Adrenal gland (tissue), 12 donors: ENCODE data around the gene STARD8. TPM values are rescaled to one million over a fixed set of nuclear protein-coding genes. Genes with fewer than 3 reads are reported as not detected.
"Not testable (repeated sequence)": the region's sequence is repeated elsewhere in the genome, so short reads cannot be mapped to it uniquely, and the experiment has no call there.

Experiments used
- DNase-seq, 7 donors: peaks; one replicate each; pipeline ENCODE4 v3.0.0-alpha.2; 2019 to 2020
- H3K27ac ChIP-seq, 5 donors: fragments of 200-600 bp; sonication (generic) in 4 of 5; 1 replicate in 3 of 5; 2 replicates in 2 of 5; pipeline versions ENCODE4 v1.5.1 to v1.8.0; 2016 to 2020; ENCODE audit warnings: mild to moderate bottlenecking in 1 of 5
- H3K27me3 ChIP-seq: fragments of 200-600 bp; 2 replicates; pipeline ENCODE4 v1.8.0; 2021
- H3K36me3 ChIP-seq, 2 donors: fragments of 200-600 bp; replicated peaks in 1 of 2; 1 replicate in 1 of 2; 2 replicates in 1 of 2; pipeline versions ENCODE4 v1.5.1 to v1.8.0; 2018 to 2022
- H3K4me1 ChIP-seq, 2 donors: fragments of 200-600 bp; replicated peaks in 1 of 2; 1 replicate in 1 of 2; 2 replicates in 1 of 2; pipeline versions ENCODE4 v1.5.1 to v1.8.0; 2018 to 2021
- H3K4me3 ChIP-seq, 4 donors: fragments of 200-600 bp; sonication (generic) in 3 of 4; one replicate each; pipeline ENCODE4 v1.5.1; 2016 to 2018
- H3K9me3 ChIP-seq, 3 donors: fragments of 200-600 bp; sonication (generic) in 1 of 3; replicated peaks in 1 of 3; 1 replicate in 2 of 3; 2 replicates in 1 of 3; pipeline versions ENCODE4 v1.5.1 to v1.8.0; 2016 to 2021
- CTCF ChIP-seq, 6 experiments: fragments of 450-650 bp in 4 of 6; fragments of 200-600 bp in 2 of 6; sonication (generic) in 1 of 6; IDR thresholded peaks; 1 replicate in 5 of 6; 2 replicates in 1 of 6; pipeline versions ENCODE4 v1.5.1 to v1.8.0; 2016 to 2021; ENCODE audit warnings: antibody characterized with exemption in 6 of 6, mild to moderate bottlenecking in 2 of 6, moderate library complexity in 1 of 6
- POLR2A ChIP-seq, 2 donors: fragments of 450-650 bp; IDR thresholded peaks; one replicate each; pipeline ENCODE4 v1.6.1; 2017; ENCODE audit warnings: antibody characterized with exemption in 2 of 2, mild to moderate bottlenecking in 2 of 2, moderate library complexity in 1 of 2
- WGBS, 4 donors: extraction: QIAGEN DNeasy Blood & Tissue Kit in 2 of 4; methylation state at CpG; one replicate each; pipeline versions ENCODE4 v1.1.5 to v1.1.7; 2013 to 2017; 5-methylcytosine and 5-hydroxymethylcytosine counted together
- intact Hi-C, 2 donors: fragments of 100-400 bp; cut with DNase I; formaldehyde crosslinking; loops; one replicate each; pipeline versions ENCODE4 v1.14.1 to v1.15.0; 2022 to 2023
- polyA plus RNA-seq, 3 donors: library from polyadenylated mRNA; stranded (reverse); fragments of 200-250 nt in 2 of 3; fragments of 350-450 nt in 1 of 3; fragmentation: Illumina TruSeq in 1 of 3; extraction: RNeasy Lipid Tissue Mini Kit (QIAGEN cat#74804) in 1 of 3; gene quantifications; one replicate each; pipeline ENCODE4 v1.2.3, GENCODE V29; 2013 to 2014
- total RNA-seq, 9 donors: library from RNA; depleted of rRNA in 4 of 9; stranded (reverse); fragments of >200 nt in 4 of 9; fragments of 120-200 nt in 1 of 9; fragmentation: NEBNext Ultra II Directional in 1 of 9; extraction: Animal tissue kit (Norgen Biotek cat#: 25700) in 1 of 9; gene quantifications; one replicate each; pipeline versions ENCODE4 v1.1.0 to v1.2.4, GENCODE V29; 2013 to 2023
- donor health status: healthy with polysubstance abuse.
- donor health status: Bipolar disorder and iron deficiency.
- donor health status: DM: yes; HTN: yes; CAD: no.
- donor health status: DM: no; HTN: no; CAD: no.
- donor health status: DM: no; HTN: no; CAD: no.
- donor health status: DM: yes; HTN: yes; CAD: no.

Gene STARD8
- total and polyA plus RNA-seq, 12 donors, result 2.8 to 19.6 (median 10.1) TPM

DNA sequence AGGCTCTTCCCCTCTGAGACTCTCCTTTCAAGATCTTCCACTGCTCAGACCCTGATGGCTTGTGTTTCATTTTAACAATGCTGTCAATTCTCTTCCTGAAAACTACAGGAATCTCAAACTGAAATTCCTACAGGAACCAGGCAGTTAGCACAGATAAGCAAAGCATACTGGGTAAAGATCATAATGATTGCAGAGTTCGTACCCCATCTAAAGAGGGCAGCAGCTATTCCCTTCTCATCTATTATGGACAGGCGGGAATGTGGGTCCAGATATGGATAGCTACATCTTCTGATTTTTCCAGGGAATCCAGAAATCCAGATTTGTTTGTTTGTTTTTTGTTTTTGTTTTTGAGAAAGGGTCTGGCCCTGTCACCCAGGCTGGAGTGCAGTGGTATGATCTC is 83.8 kb downstream of the STARD8 start:
- Histone ChIP-seq H3K36me3 (no peaks in the 10 kb centered on the region), H3K4me1 (no peaks in the 10 kb centered on the region), H3K27me3 (peaks cover 11% of the 10 kb centered on the region), H3K9me3 (no peaks in the 10 kb centered on the region), H3K4me3 (no peak overlapping the region), H3K27ac (no peak overlapping the region)
- DNase-seq, result no peak
- no peak for TF ChIP-seq CTCF (IDR thresholded peaks at IDR 0.05)
- no peak for TF ChIP-seq POLR2A (IDR thresholded peaks at IDR 0.05)
- intact Hi-C loops, result no loop called here
- WGBS, 4 donors, result 52 to 55% (median 53%) methylated on average over 2 of the region's 2 CpGs

DNA sequence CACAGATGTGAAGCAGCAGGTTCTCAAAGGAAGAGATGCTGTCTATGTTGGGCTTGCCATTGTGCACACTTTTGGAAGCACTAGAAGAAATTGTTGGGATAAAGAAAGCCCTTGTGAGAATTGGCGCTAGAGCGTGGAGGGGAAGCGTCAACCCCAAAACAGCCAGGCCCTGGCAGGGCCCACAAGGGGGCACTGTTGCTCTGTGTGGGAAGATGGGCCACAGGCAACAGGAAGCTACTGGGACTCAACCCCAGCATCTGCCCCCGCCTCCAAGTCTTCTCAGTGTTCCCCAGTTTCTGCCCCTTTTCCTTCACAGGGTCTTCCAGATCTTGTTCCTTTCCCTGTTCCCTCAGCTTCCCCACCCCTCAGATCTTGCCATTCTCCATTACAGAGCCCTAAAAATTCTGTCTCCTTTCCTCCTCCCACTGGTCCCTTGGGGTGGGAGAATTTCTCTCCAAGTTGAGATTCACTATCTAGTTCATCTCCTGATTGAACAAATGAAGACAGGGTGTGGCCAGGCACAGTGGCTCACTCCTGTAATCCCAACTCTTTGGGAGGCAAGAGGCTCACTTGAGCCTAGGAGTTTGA is 85.5 kb downstream of the STARD8 start:
- Histone ChIP-seq H3K36me3 (no peaks in the 10 kb centered on the region), H3K27ac (no peak overlapping the region), H3K9me3 (no peaks in the 10 kb centered on the region), H3K27me3 (peaks cover 11% of the 10 kb centered on the region), H3K4me3 (no peak overlapping the region), H3K4me1 (no peaks in the 10 kb centered on the region)
- TF ChIP-seq POLR2A (IDR thresholded peaks at IDR 0.05) (no peak), CTCF (IDR thresholded peaks at IDR 0.05) (peak; percentile 26 to 62 (median 50))
- intact Hi-C loops, result no loop called here
- WGBS, 4 donors, result 8 to 25% (median 23%) methylated on average over 4 of the region's 4 CpGs
- peak; percentile 23 to 69 (median 48) for DNase-seq

- H3K9me3 ChIP-seq, result no peaks in the 10 kb centered on the region
- H3K36me3 ChIP-seq, result no peaks in the 10 kb centered on the region
- H3K4me3 ChIP-seq, result no peak overlapping the region
- peaks cover 4% of the 10 kb centered on the region for H3K27me3 ChIP-seq
- TF ChIP-seq POLR2A (IDR thresholded peaks at IDR 0.05), result no peak
- TF ChIP-seq CTCF (IDR thresholded peaks at IDR 0.05), result no peak
- H3K4me1 ChIP-seq, result no peaks in the 10 kb centered on the region
- intact Hi-C loops, result no loop called here
- no peak overlapping the region for H3K27ac ChIP-seq
- no peak for DNase-seq
- 10 to 24% (median 20%) methylated on average over 1 of the region's 1 CpG for WGBS, 4 donors
Observed at GRCh38 chrX:68735266-68735665, 87.8 kb downstream of the STARD8 start.

- H3K27me3 ChIP-seq, H3K4me3 ChIP-seq, DNase-seq, H3K27ac ChIP-seq, intact Hi-C loops, H3K9me3 ChIP-seq, H3K36me3 ChIP-seq, H3K4me1 ChIP-seq: not testable (repeated sequence)
- WGBS, 4 donors, result 79 to 90% (median 86%) methylated on average over 3 of the region's 3 CpGs
Observed at GRCh38 chrX:68741864-68742263, 94.4 kb downstream of the STARD8 start.

GRCh38 chrX:68743754-68744153 is 96.3 kb downstream of the STARD8 start:
- TF ChIP-seq CTCF (IDR thresholded peaks at IDR 0.05) (no peak), POLR2A (IDR thresholded peaks at IDR 0.05) (no peak)
- WGBS, 4 donors, result 80 to 95% (median 91%) methylated on average over 1 of the region's 1 CpG

More at GRCh38 chrX:68743754-68744153, 96.3 kb downstream of the STARD8 start:
- H3K4me1 ChIP-seq, result no peaks in the 10 kb centered on the region
- no peaks in the 10 kb centered on the region for H3K9me3 ChIP-seq
- no peaks in the 10 kb centered on the region for H3K27me3 ChIP-seq
- intact Hi-C loops, result no loop called here
- H3K4me3 ChIP-seq, result no peak overlapping the region
- H3K36me3 ChIP-seq, result no peaks in the 10 kb centered on the region
- H3K27ac ChIP-seq, result no peak overlapping the region
- no peak for DNase-seq
